Skin epidermis (tissue), 12 donors: Measurements from ENCODE around the gene PRSS38.

ENCODE experiments used
- H3K27ac ChIP-seq, 21 experiments: fragments of 200-600 bp; sonication (generic) in 11 of 21; one replicate each; pipeline ENCODE4 v1.5.0; 2020; ENCODE audit warnings: mild to moderate bottlenecking in 3 of 21, inconsistent platforms in 2 of 21, moderate library complexity in 2 of 21
- H3K4me3 ChIP-seq, 7 experiments: fragments of 200-600 bp; sonication (generic) in 2 of 7; one replicate each; pipeline ENCODE4 v1.5.0; 2020; ENCODE audit warnings: inconsistent platforms in 2 of 7, mild to moderate bottlenecking in 2 of 7, moderate library complexity in 1 of 7

Gene PRSS38

DNA sequence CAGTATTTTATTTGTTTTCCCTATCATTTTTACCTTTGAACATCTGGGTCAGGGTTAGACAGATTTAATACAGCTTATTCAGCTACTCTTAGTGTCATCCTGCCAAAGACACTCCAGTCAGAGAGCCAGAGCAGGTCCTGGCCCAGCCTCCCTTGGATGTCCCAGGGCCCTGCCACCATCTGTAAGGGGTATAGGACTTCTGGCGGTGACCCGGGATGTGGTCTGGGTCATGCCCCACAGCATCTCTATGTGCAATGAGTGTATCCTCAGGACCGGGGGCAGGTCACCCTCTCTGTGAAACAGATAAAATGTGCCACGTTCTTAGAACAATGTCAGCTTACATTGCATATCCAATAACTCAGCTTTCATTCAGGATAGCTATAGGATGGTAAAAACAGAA, 37.8 kb upstream of the PRSS38 start:
- no peak overlapping the region for H3K4me3 ChIP-seq
- H3K27ac ChIP-seq, result no peak overlapping the region

DNA sequence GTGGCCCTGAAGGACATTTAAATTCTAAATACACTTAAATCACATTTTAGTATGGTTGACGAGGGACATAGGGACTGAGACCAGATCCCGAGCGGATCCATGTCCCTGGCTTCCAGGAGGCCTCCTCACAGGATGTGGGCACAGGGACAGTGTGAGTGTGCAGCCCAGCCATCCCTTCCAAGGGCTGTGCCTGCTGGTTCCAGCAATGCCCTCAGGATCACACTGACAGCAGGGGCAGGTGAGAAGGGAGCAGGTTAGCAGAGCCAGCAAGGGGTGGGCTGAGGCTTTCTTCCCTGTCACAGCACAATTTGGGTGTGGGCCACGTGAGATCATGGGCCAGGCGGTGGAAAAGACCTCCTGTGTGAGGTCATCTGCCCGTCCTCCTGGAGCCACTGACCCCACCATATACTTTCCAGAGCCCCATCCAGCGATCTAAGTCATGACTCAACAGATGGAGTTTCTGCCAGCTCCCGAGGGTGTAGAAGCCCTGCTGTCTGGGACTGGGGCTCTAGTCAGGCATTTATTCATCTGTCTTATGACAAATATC, 37.0 kb upstream of the PRSS38 start:
- H3K27ac ChIP-seq, result no peak overlapping the region

DNA sequence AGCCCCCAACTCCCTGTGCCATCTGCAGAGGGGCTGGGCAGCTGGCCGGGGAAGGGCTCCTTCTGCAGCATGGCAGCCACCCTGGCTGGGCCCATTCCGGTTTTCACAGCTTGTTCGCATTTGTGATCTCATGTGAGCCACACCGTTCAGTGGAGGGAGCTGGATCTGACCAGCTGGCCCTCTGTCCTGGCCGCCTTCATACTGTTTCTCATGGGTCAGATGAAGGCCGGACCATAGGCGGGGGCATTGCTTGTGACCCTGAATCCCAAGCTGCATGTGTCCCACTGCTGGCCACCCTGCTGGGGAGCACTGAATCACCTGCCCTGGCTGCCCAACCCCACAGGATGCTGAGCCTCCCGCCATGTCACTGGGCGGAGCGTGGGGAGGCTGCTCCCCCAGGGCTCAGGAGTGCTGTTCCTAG, 36.4 kb upstream of the PRSS38 start:
- peak overlapping the region in 1 of 21 experiments; percentile 45 for H3K27ac ChIP-seq
- no peak overlapping the region for H3K4me3 ChIP-seq

More for the DNA sequence above, 37.0 kb upstream of the PRSS38 start:
- no peak overlapping the region for H3K4me3 ChIP-seq

DNA sequence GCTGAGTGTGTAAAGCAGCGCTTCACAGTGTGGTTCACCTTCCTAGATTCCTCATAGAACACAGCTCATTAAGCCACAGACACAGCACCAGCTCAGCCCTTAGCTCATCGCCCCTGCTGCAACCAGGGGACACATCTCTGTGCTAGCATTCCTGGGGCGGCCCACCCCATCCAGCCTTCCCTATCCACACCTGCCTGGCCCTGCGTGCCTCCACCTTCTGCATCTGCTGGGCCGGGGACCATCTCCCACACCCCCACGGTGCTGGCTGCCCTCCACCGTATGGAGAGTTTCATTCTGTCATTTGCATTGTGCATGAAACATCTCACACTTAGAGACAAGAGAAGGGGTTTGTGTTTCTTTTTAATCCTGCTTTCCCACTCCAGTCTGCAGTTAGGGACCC, 35.8 kb upstream of the PRSS38 start:
- Histone ChIP-seq H3K4me3 (no peak overlapping the region), H3K27ac (no peak overlapping the region)

DNA sequence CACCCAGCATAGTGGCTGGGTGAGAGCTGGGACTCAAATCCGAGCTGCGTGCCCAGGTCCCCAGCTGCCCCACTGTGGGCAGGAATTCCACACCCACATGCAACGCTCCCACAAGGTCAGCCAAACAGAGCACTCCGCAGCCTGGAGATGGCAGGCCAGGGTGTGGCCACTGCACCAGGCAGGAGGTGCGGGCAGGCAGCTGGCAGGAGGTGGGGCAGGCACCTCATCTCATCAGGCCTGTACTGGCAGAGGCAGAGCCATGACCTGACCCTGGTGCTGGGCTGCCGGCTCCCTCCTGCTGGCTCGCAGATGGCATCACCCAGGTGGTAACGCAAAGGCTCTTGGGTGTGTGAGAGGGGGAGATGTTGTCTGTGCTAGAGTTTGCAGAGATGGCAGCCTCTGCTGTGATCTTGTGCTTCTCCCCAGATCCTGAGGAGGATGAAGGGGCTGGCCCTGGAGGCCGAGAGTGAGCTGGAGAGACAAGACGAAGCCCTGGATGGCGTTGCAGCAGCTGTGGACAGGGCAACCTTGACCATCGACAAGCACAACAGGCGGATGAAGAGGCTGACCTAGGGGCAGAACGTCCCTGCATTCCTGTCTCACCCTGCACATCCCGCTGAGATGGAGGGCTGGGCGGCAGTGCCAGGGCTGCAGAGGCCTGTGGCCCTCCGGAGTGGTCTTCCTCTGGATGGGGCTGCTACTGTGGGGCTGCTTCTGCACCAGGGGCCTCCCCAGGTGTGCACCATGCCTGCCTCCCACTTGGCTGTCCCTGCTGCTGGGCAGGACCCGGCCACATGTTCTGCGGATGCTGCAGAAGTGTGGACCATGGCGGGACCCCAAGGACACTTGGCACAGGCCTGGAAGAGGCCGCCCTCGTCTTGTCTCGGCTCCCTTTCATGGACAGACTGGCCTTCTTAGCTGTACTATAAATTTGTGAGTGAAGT, 35.1 kb upstream of the PRSS38 start:
- Histone ChIP-seq H3K27ac (no peak overlapping the region), H3K4me3 (no peak overlapping the region)

DNA sequence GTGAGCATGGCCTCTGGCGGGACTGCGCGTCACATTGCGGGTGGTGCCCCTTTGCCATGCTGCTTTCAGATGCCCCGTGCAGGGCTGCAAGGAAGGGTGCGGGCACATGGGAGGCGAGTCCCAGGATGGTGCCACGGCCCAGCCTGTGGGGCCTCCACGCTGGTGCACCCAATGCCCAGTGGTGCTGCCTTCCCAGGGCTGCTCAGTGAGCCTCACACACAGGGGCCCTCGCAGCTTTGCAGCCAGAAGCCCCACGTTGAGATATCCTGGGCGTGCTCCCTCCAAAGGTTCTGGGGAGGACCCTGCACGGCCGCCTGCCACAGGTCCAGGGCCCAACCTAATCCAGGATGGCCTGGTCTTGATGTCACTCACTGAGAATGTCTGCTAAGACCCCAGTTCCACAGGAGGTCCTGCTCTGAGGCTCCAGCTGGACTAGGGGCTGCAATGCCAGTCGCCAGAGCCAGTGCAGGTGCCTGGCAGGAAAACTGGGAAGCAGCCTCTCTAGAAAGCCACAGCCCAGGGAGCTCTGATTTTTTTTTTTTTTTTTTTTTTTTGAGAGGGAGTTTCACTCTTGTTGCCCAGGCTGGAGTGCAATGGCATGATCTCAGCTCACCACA, 34.1 kb upstream of the PRSS38 start:
- H3K4me3 ChIP-seq, result no peak overlapping the region
- no peak overlapping the region for H3K27ac ChIP-seq

DNA sequence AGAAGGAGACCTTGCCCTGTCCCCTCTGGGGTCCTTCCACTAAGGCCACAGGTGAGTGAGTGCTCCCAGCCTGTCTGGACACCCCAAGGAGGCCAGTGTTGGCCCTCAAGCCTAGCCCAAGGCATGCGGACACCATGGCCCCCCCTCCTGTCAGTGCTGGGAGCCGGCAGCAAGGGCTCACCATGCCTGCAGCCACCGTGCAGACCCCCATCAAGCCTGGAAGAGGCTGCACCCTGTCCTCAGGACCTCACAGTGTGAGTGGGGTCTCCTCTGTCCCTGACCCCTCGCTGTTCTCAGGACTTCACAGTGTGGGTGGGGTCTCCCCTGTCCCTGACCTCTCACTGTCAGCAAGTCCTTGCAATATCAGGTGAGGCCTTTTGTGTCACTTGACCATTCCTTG, 33.2 kb upstream of the PRSS38 start:
- no peak overlapping the region for H3K4me3 ChIP-seq

DNA sequence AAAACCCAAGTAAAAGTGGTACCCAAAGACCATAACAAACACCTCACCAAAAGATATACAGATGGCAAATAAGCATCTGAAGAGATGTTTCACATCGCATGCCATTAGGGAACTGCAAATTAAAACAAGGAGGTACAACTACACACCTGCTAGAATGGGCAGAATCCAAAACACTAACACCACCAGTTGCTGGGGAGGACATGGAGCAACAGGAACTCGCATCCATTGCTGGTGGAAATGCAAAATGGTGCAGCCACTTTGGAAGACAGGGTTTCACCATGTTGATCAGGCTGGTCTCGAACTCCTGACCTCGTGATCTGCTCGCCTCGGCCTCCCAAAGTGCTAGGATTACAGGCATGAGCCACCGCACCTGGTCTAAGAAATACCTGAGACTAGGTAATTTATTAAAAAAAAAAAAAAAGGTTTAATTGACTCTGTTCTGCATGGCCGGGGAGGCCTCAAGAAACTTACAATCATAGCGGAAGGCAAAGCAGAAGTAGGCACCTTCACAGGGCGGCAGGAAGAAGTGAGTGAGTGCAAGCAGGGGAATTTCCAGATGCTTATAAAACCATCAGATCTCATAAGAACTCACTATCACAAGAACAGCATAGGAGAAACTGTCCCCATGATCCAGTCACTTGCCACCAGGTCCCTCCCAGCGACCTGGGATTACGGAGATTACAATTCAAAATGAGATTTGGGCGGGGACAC, 30.2 kb upstream of the PRSS38 start:
- no peak overlapping the region for H3K27ac ChIP-seq
- H3K4me3 ChIP-seq, result no peak overlapping the region

More for the DNA sequence above, 33.2 kb upstream of the PRSS38 start:
- H3K27ac ChIP-seq, result no peak overlapping the region

DNA sequence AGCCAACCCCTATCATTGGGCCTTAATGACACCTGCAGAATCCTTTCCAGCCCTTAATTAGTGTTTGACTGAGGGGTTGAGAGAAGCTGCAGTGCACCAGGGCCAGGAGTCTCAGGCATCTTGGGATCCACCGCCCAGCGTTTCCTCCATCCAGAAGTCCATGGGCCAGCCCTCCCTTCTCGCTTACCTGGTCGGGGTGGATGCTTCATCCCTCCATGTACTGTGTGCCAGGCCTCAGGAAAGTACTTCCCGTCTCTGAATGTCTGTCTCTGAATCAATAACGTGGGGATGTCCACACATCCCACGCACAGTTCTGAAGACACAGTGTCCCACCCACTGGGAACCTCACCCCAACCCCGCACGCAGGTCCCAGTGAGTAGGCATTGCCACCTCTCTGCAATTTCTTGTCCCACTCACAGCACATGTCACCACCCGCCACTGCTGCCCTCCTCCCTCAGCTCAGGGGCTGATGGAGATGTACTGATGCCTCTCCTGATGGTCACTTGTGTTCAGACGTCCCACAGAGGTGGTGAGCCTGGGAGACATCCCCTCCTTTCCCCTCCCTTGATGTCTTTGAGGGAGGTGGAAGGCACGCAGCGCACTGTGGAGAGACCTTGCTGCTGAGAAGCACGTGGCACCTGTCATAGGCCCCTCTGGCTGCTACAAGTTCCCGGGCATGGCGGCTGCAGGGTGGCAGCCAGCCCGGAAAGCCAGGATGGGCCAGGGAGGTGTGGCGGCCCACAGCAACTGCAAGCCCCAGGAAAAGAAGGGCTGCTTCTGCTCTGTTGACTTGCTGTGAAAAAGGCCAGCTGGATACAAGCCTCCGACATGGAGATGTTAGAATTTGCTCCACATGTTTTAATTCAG, 29.4 kb upstream of the PRSS38 start:
- Histone ChIP-seq H3K4me3 (no peak overlapping the region), H3K27ac (no peak overlapping the region)

DNA sequence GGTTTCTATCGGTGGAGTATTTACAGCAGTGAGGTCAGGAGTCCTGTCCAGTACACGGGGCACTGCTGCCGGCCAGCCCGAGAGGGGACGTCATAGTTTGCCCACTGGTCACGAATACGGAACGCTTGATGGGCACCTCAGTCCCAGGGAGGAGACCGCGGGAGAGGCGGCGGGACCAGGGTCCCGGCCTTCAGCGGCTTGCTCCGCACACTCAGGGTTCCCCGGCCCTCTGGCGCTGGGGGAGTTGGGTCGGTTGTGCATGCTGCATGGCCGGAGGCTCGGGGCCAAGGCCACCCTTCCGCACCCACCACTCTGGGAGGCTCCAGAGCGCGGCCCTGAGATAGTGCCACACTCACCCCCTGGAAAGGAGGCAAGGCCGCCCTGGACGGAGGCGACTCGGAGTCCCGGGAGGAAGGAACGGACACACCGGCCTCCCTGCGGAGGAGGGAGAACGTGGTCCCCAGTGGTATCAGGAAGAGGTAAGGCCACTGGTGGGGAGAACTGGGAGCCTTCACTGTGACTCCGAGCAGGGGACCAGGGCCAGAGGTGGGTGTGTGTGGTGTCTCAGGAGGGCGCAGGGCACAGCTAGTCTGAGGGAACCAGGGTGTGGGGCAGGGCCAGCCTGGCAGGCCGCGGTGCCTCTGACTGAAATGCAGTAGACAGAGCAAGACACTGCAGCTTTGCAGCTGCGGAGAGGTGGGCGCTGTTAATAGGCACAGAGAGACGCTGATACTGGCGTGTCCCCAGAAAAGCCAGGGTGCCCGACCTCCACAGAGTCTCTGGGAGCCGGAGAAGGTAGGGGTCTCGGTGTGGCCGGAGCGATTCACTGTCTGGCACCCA, 28.6 kb upstream of the PRSS38 start:
- Histone ChIP-seq H3K27ac (peak overlapping the region in 19 of 21 experiments; percentile 22 to 84 (median 56)), H3K4me3 (peak overlapping the region; percentile 54 to 61 (median 60))

DNA sequence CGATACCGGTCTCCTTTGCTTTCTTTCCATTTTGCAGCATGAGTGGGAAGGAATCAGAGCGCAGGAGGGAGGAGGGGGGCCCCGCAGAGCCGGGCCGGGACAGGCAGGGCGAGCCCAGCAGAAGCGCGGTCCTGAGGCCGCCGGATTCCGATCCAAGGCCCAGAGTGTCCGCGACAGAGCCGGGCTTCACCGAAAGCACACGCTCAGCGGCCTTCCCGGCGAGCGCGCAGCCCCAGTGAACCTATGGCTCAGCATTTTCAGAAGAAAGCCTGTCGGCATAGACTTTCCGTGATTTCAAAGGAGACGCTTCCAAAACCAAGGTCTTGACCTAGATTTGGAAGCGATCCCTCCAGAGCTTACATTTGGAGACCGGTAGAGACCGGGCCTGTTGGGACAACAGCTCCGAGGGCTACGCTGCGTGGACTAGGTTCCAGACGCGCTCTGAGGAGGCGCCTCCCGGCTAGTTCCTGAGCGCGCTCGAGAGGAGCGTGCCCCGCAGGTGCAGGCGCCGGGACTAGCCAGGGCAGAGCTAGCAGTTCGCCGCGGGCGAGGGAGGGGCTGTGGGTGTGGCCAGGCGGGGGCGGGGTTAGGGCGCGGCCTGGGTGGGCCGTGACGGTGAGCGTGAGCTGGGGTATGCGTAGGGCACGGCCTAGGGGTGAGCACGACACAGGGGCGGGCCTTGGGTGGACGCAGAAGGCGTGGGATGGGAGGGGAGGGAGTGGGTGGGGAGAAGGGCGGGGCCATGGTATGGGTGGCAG, 27.8 kb upstream of the PRSS38 start:
- Histone ChIP-seq H3K4me3 (peak overlapping the region; percentile 54 to 61 (median 60)), H3K27ac (peak overlapping the region in 19 of 21 experiments; percentile 22 to 84 (median 57))

DNA sequence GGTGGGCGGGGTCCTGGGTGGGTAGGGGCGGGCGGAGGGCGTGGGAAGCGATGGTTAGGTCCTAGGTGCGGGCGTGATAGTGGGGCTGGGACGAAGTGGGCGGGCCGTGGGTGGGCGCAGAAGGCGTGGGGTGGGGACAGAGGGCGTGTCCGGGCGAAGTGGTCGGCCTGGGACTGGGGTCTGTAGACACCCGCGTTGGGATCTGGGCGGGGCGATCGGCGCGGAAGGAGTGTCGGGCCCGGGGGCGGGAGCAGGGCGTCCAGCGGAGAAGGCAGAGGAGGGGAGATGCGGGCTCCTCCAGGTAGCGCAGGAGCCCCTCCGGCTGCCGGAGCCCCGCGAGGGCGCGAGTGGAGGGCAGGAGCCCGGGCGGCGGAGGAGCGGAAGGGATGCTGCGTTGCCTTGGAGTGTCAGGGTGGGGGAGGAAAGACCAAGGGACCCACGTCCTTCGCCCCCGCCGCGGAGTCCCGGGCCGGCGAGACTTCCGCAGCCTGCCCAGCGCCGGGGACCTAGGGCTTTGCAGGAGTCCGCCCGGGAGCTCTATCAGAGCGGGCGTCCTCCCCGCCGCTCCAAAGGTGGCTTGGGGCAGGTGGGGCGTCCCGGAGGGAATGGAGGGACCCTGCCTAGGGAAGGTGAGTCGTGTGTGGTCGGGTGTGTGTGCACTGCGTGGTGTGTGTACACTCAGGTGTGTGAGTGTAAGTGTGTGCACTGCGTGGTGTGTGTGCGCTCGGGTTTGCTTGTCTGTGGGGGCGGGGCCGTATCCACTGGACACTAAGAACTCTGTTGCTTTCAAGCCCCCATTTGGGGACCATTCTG, 27.0 kb upstream of the PRSS38 start:
- H3K27ac ChIP-seq, result peak overlapping the region in 12 of 21 experiments; percentile 10 to 81 (median 59)

DNA sequence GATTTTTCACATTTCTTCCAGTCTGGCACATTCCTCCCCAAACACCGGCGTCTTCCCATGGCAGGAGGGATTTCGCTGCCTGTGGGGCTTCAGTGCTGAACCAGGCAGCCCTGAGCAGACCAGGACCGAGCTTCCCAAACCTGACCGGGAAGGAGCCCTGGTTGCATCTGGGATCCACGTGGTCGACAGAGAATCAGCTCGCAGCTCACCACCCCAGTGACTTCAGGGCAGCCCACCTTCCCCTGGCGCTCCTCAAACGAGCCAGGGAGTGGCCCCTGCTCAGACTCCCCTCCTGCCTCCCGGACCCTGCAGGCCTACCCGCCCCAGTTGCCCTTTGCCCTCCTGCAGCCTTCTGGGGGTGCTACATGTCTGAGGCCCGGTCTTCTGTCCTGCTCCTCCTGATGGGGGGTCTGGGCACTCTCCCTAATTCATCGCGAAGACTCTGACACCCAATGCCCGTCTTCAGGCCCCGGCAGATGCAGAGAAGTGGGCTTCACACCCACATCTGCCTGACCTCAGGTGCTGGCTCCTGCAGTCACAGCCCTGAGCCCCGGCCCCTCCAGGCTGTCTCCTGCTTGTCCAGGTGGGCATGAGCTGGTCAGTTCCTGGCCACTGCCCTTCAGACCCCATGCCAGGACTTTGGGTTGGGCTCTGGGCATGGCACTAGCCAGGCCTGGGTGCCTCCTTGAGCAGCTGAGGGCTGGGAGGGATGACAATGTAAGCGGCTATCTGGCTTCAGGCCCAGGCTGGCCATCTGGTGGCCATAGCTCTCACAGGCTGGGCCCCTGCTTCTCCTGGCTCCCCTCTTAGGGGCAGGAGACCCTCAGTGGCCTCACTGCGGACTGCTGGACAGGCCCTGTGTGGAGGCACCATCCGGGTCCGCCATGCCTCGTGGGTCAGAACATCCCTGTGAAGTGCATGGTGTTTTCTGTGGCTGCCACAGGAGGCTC, 26.1 kb upstream of the PRSS38 start:
- Histone ChIP-seq H3K27ac (peak overlapping the region in 6 of 21 experiments; percentile 27 to 81 (median 67)), H3K4me3 (peak overlapping the region; percentile 54 to 61 (median 60))

More for the DNA sequence above, 27.0 kb upstream of the PRSS38 start:
- peak overlapping the region; percentile 54 to 61 (median 60) for H3K4me3 ChIP-seq

DNA sequence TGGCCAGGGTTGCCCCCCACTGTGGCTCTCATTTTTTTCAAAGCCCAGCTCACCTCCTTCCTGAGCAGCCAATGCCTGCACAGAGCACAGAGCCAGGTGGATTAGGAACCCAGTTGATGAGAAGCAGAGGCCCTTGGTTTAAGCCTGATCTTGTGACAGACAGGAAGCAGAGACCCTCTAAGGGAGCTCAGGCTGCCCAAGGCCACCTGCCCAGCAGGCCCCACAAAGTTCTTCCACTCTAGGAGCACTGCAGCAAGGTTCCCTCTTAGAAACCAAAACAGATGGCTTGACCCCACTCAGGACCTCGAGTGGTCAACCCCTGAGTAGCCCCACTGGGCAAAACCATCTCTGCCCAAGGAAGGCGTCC, 25.5 kb upstream of the PRSS38 start:
- Histone ChIP-seq H3K27ac (no peak overlapping the region), H3K4me3 (no peak overlapping the region)

DNA sequence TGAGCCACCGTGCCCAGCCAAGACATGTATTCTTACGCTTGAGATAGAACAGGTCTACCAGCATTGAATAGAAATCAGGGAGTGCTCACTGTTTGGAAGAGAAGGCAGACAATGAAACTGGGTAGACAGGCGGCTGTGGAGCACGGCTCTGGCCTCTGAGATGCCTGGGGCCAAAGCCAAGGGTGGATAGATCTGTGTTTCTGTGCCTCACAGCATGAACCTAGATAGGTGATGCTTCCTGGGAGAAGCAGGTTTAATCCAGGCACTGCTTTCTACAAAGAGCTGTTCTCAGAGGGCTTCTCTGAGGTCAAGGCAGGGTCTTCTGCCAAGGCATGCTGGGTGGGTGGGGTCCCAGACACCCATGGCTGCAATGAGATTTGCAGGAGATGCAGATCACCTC, 24.6 kb upstream of the PRSS38 start:
- no peak overlapping the region for H3K27ac ChIP-seq

More for the DNA sequence above, 24.6 kb upstream of the PRSS38 start:
- H3K4me3 ChIP-seq, result no peak overlapping the region
